Measurements from ENCODE around the gene RELT. TPM values are rescaled to one million over a fixed set of nuclear protein-coding genes. Genes with fewer than 3 reads are reported as not detected.

The RELT gene
- total RNA-seq, 1 experiment from 2014 or later: 13.8 TPM

DNA sequence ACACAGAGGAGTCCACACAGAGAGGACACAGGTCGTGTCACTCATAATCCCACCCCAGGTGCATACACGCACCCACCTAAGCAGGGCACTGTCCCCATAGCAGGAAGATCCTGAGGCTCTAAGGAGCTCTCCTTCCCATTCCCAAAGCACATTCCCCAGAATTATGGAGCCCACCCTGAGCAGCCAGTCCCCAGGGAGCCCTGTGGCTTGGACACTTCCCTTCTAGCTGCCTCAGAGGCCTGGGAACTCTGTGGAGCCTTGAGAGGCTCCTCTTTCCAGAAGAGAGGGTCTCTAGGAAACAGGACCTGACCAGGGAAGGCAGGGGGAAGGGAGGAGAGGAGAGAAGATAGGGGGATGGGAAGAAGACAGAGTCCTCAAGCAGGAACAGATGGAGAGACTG, 38.4 kb upstream of the RELT start:
- ChIA-PET CTCF (interaction anchor here (2.3 to 4.6 kb wide), 2 partner anchors 13 to 31 kb away, joined by 8 to 48 read pairs; no protein-coding TSS in a partner anchor), POLR2A (no interaction called here), RAD21 (ENCODE audit: low non-redundant PET in 1 of 2, low total read pairs in 2 of 2, uncharacterized antibody in 2 of 2, unreplicated experiment in 2 of 2) (no interaction called here)
- Histone ChIP-seq H3K36me3 (ENCODE audit: control insufficient read depth in 1 of 2, insufficient read depth in 2 of 2, low read length in 2 of 2) (no peaks in the 10 kb centered on the region), H3K4me2 (ENCODE audit: low read length) (no peak overlapping the region), H3K9me2 (ENCODE audit: insufficient read depth) (no peaks in the 10 kb centered on the region), H3K27ac (ENCODE audit: low read depth, low read length) (no peak overlapping the region), H4K20me1 (ENCODE audit: insufficient read depth) (no peaks in the 10 kb centered on the region), H3K79me2 (ENCODE audit: insufficient read depth, low read length) (0 out of 2 replicates have a peak, but pooled peaks cover 3% of the 10 kb centered on the region), H2AFZ (ENCODE audit: low read depth, low read length, poor library complexity, severe bottlenecking) (no peak overlapping the region), H3K4me1 (ENCODE audit: control insufficient read depth in 1 of 2, insufficient read depth in 2 of 2, low read length in 2 of 2) (peaks cover 19 to 26% of the 10 kb centered on the region in 2 experiments), H3K9me3 (ENCODE audit: control insufficient read depth in 1 of 2, insufficient read depth in 1 of 2, low read depth in 1 of 2, low read length in 2 of 2) (no peaks in the 10 kb centered on the region), H3K27me3 (ENCODE audit: insufficient read depth, low read length) (no peaks in the 10 kb centered on the region), H3K9ac (ENCODE audit: low read length) (no peak overlapping the region), H3K4me3 (replicated peaks in 1 of 2; ENCODE audit: low read depth in 1 of 2, low read length in 2 of 2) (no peak overlapping the region)
- no peak for TF ChIP-seq POLR2A (IDR thresholded peaks at IDR 0.05; ENCODE audit: borderline replicate concordance, extremely low read depth, insufficient read depth, insufficient read length)
- no peak for TF ChIP-seq CBX3 (IDR thresholded peaks at IDR 0.05; ENCODE audit: low read depth)
- TF ChIP-seq SIN3A (IDR thresholded peaks at IDR 0.05; ENCODE audit: low read depth): no peak
- DNase-seq (ENCODE audit: low read depth, low spot score): no peak
- ATAC-seq: no peak
- no TSS peak for BruUV-seq (replicated peaks)
- intact Hi-C loops (cut with micrococcal nuclease): loop anchor here (5.0 kb wide), 1 partner anchor 96 kb away; no protein-coding TSS in a partner anchor

DNA sequence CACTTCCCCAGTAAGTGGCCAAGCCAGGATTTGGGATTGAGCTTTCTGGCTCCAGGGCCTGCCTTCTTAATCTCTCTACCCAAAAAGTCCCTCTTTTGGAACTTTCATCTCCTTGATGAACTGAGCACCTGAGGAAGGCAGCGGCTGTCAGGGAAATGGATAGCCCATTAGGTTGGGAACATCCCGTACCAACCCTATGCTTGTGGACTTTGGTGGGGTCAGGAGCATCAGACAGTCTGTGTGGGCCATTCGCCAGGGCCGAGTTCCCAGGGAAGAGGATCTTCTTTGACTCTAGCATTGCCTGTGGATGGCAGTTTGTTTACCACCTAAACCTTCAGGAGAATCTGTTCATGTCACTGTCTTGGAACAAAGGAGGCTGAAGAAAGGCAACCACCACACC, 37.9 kb upstream of the RELT start:
- intact Hi-C loops (cut with micrococcal nuclease): loop anchor here (5.0 kb wide), 1 partner anchor 96 kb away; no protein-coding TSS in a partner anchor
- no peak for ATAC-seq
- ChIA-PET CTCF (interaction anchor here (2.3 to 4.6 kb wide), 2 partner anchors 12 to 31 kb away, joined by 8 to 48 read pairs; no protein-coding TSS in a partner anchor), POLR2A (no interaction called here), RAD21 (ENCODE audit: low non-redundant PET in 1 of 2, low total read pairs in 2 of 2, uncharacterized antibody in 2 of 2, unreplicated experiment in 2 of 2) (no interaction called here)
- Histone ChIP-seq H3K9me2 (ENCODE audit: insufficient read depth) (no peaks in the 10 kb centered on the region), H3K27me3 (ENCODE audit: insufficient read depth, low read length) (no peaks in the 10 kb centered on the region), H3K9me3 (ENCODE audit: control insufficient read depth in 1 of 2, insufficient read depth in 1 of 2, low read depth in 1 of 2, low read length in 2 of 2) (no peaks in the 10 kb centered on the region), H2AFZ (ENCODE audit: low read depth, low read length, poor library complexity, severe bottlenecking) (no peak overlapping the region), H3K27ac (ENCODE audit: low read depth, low read length) (no peak overlapping the region), H3K4me1 (ENCODE audit: control insufficient read depth in 1 of 2, insufficient read depth in 2 of 2, low read length in 2 of 2) (peaks cover 19 to 24% of the 10 kb centered on the region in 2 experiments), H3K4me3 (replicated peaks in 1 of 2; ENCODE audit: low read depth in 1 of 2, low read length in 2 of 2) (no peak overlapping the region), H4K20me1 (ENCODE audit: insufficient read depth) (no peaks in the 10 kb centered on the region), H3K9ac (ENCODE audit: low read length) (no peak overlapping the region), H3K36me3 (ENCODE audit: control insufficient read depth in 1 of 2, insufficient read depth in 2 of 2, low read length in 2 of 2) (no peaks in the 10 kb centered on the region), H3K4me2 (ENCODE audit: low read length) (no peak overlapping the region), H3K79me2 (ENCODE audit: insufficient read depth, low read length) (0 out of 2 replicates have a peak, but pooled peaks cover 3% of the 10 kb centered on the region)
- DNase-seq (ENCODE audit: low read depth, low spot score): no peak
- BruUV-seq (replicated peaks): no TSS peak
- TF ChIP-seq TCF7L2 (IDR thresholded peaks at IDR 0.05; ENCODE audit: borderline replicate concordance, extremely low read depth, insufficient read depth, insufficient read length): no peak
- no peak for TF ChIP-seq EZH2phosphoT487 (IDR thresholded peaks at IDR 0.05; ENCODE audit: borderline replicate concordance)
- no peak for TF ChIP-seq EGR1 (IDR thresholded peaks at IDR 0.05; ENCODE audit: low read depth)
- no peak for TF ChIP-seq RAD21 (IDR thresholded peaks at IDR 0.05; ENCODE audit: low read depth)
- TF ChIP-seq YY1 (IDR thresholded peaks at IDR 0.05; ENCODE audit: extremely low read depth, insufficient replicate concordance, low read depth, low read length): no peak
- TF ChIP-seq, protein P1, sequence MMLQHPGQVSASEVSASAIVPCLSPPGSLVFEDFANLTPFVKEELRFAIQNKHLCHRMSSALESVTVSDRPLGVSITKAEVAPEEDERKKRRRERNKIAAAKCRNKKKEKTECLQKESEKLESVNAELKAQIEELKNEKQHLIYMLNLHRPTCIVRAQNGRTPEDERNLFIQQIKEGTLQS (IDR thresholded peaks at IDR 0.05): no peak
- TF ChIP-seq, protein P2, sequence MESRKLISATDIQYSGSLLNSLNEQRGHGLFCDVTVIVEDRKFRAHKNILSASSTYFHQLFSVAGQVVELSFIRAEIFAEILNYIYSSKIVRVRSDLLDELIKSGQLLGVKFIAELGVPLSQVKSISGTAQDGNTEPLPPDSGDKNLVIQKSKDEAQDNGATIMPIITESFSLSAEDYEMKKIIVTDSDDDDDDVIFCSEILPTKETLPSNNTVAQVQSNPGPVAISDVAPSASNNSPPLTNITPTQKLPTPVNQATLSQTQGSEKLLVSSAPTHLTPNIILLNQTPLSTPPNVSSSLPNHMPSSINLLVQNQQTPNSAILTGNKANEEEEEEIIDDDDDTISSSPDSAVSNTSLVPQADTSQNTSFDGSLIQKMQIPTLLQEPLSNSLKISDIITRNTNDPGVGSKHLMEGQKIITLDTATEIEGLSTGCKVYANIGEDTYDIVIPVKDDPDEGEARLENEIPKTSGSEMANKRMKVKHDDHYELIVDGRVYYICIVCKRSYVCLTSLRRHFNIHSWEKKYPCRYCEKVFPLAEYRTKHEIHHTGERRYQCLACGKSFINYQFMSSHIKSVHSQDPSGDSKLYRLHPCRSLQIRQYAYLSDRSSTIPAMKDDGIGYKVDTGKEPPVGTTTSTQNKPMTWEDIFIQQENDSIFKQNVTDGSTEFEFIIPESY (IDR thresholded peaks at IDR 0.05; ENCODE audit: extremely low read depth, insufficient replicate concordance, low read length): no peak
- no peak for TF ChIP-seq JUND (IDR thresholded peaks at IDR 0.05)
- TF ChIP-seq SP1 (IDR thresholded peaks at IDR 0.05; ENCODE audit: low read depth): no peak
- no peak for TF ChIP-seq SRF (IDR thresholded peaks at IDR 0.05; ENCODE audit: low read depth)
- no peak for TF ChIP-seq ELF1 (IDR thresholded peaks at IDR 0.05; ENCODE audit: borderline replicate concordance, low read depth)
- TF ChIP-seq FOSL1 (IDR thresholded peaks at IDR 0.05; ENCODE audit: low read depth): no peak
- TF ChIP-seq, protein P3, sequence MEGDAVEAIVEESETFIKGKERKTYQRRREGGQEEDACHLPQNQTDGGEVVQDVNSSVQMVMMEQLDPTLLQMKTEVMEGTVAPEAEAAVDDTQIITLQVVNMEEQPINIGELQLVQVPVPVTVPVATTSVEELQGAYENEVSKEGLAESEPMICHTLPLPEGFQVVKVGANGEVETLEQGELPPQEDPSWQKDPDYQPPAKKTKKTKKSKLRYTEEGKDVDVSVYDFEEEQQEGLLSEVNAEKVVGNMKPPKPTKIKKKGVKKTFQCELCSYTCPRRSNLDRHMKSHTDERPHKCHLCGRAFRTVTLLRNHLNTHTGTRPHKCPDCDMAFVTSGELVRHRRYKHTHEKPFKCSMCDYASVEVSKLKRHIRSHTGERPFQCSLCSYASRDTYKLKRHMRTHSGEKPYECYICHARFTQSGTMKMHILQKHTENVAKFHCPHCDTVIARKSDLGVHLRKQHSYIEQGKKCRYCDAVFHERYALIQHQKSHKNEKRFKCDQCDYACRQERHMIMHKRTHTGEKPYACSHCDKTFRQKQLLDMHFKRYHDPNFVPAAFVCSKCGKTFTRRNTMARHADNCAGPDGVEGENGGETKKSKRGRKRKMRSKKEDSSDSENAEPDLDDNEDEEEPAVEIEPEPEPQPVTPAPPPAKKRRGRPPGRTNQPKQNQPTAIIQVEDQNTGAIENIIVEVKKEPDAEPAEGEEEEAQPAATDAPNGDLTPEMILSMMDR (IDR thresholded peaks at IDR 0.05 in 2 of 3, conservative IDR thresholded peaks at IDR 0.05 in 1 of 3; ENCODE audit: borderline replicate concordance in 1 of 3, insufficient read depth in 1 of 3, low read depth in 2 of 3, low read length in 2 of 3): no peak
